Measurements from ENCODE around the gene PIWIL4.

GRCh38 chr11:94546886-94547285, 20.3 kb upstream of the PIWIL4 start:
- TF ChIP-seq POLR2AphosphoS5 (IDR thresholded peaks at IDR 0.05; ENCODE audit: control insufficient read depth, insufficient read depth, low read depth, low read length), result no peak
- TF ChIP-seq MTA1 (IDR thresholded peaks at IDR 0.05; ENCODE audit: borderline replicate concordance), result no peak
- TF ChIP-seq TCF7L2 (IDR thresholded peaks at IDR 0.05; ENCODE audit: low read depth, low read length), result no peak
- TF ChIP-seq, protein P1, sequence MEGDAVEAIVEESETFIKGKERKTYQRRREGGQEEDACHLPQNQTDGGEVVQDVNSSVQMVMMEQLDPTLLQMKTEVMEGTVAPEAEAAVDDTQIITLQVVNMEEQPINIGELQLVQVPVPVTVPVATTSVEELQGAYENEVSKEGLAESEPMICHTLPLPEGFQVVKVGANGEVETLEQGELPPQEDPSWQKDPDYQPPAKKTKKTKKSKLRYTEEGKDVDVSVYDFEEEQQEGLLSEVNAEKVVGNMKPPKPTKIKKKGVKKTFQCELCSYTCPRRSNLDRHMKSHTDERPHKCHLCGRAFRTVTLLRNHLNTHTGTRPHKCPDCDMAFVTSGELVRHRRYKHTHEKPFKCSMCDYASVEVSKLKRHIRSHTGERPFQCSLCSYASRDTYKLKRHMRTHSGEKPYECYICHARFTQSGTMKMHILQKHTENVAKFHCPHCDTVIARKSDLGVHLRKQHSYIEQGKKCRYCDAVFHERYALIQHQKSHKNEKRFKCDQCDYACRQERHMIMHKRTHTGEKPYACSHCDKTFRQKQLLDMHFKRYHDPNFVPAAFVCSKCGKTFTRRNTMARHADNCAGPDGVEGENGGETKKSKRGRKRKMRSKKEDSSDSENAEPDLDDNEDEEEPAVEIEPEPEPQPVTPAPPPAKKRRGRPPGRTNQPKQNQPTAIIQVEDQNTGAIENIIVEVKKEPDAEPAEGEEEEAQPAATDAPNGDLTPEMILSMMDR (IDR thresholded peaks at IDR 0.05 in 2 of 3, conservative IDR thresholded peaks at IDR 0.05 in 1 of 3; ENCODE audit: insufficient read depth in 2 of 3, low read depth in 1 of 3, low read length in 3 of 3), result no peak
